Upper lobe of left lung (tissue), 4 donors: ENCODE results near the gene NBR1.

Experiments
- POLR2A ChIP-seq, 4 donors: fragments of 450-650 bp; IDR thresholded peaks; one replicate each; pipeline ENCODE4 v1.5.1; 2016 to 2017; ENCODE audit warnings: antibody characterized with exemption in 4 of 4, mild to moderate bottlenecking in 2 of 4
- TF ChIP-seq, protein P1 (sequence below), 6 experiments: fragments of 450-650 bp in 4 of 6; fragments of 200-600 bp in 2 of 6; sonication (generic) in 2 of 6; IDR thresholded peaks; one replicate each; pipeline ENCODE4 v1.5.1; 2016 to 2019; ENCODE audit warnings: antibody characterized with exemption in 6 of 6

DNA sequence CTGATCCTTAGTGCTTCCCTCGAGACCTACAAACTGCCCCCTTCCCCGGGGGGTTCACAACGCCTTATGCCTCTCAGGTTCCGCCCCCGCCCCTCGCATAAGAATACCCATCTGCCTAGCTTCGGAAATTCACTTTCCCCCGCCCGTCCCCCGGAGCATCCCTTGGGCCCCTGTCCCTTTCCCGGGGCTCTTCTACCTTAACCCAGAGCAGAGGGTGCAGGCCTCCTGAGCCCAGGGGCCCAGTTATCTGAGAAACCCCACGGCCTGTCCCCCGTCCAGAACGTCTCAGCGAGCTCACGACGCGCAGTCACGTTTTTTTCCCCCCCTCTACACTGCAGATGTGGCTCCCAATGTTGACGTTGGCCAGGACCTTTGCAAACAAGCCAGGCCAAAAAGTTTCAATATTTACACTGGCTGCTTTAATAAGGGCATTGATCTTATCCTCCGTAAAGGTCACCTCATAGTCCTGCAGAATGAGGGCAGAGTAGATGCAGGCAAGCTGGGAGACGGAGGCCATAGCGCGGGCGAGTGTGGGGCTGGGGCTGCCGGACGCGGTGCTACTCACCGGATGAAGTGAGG is 1.4 kb upstream of the NBR1 start:
- TF ChIP-seq POLR2A (IDR thresholded peaks at IDR 0.05), result no peak
- TF ChIP-seq, protein P1, sequence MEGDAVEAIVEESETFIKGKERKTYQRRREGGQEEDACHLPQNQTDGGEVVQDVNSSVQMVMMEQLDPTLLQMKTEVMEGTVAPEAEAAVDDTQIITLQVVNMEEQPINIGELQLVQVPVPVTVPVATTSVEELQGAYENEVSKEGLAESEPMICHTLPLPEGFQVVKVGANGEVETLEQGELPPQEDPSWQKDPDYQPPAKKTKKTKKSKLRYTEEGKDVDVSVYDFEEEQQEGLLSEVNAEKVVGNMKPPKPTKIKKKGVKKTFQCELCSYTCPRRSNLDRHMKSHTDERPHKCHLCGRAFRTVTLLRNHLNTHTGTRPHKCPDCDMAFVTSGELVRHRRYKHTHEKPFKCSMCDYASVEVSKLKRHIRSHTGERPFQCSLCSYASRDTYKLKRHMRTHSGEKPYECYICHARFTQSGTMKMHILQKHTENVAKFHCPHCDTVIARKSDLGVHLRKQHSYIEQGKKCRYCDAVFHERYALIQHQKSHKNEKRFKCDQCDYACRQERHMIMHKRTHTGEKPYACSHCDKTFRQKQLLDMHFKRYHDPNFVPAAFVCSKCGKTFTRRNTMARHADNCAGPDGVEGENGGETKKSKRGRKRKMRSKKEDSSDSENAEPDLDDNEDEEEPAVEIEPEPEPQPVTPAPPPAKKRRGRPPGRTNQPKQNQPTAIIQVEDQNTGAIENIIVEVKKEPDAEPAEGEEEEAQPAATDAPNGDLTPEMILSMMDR (IDR thresholded peaks at IDR 0.05), result no peak
